GM19467 (cell line): ENCODE measurements around the gene ZDHHC11.
"Not testable (repeated sequence)": the region's sequence is repeated elsewhere in the genome, so short reads cannot be mapped to it uniquely, and the experiment has no call there.

Experiments
- ATAC-seq: cut with Tn5 transposase; IDR thresholded peaks from one replicate; pipeline ENCODE4 v1.9.1; 2021; ENCODE audit warnings: mild to moderate bottlenecking, moderate library complexity; ENCODE audit not compliant: unreplicated experiment

Gene ZDHHC11

GRCh38 chr5:778967-779366 is 71.8 kb downstream of the ZDHHC11 start:
- ATAC-seq = not testable (repeated sequence)

GRCh38 chr5:778421-778820 is 72.4 kb downstream of the ZDHHC11 start:
- ATAC-seq = not testable (repeated sequence)

DNA sequence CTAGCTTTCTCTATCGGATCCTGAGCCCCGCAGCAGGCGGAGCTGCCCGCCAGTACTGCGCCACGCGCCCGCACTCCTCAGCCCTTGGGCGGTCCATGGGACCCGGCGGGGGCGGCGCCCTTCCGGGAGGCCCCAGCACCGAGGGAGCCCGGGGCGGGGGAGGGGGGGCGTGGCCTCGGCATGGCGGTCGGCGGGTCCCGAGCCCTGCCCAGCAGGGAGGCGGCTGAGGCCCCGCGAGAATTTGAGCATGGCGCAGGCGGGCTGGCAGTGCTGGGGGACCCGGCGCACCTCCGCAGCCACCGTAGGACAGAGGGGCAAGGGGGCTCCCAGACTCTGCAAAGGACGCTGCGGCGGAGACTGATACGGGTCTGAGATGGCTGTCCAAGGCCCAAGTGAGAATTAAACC is 73.0 kb downstream of the ZDHHC11 start:
- no peak for ATAC-seq

DNA sequence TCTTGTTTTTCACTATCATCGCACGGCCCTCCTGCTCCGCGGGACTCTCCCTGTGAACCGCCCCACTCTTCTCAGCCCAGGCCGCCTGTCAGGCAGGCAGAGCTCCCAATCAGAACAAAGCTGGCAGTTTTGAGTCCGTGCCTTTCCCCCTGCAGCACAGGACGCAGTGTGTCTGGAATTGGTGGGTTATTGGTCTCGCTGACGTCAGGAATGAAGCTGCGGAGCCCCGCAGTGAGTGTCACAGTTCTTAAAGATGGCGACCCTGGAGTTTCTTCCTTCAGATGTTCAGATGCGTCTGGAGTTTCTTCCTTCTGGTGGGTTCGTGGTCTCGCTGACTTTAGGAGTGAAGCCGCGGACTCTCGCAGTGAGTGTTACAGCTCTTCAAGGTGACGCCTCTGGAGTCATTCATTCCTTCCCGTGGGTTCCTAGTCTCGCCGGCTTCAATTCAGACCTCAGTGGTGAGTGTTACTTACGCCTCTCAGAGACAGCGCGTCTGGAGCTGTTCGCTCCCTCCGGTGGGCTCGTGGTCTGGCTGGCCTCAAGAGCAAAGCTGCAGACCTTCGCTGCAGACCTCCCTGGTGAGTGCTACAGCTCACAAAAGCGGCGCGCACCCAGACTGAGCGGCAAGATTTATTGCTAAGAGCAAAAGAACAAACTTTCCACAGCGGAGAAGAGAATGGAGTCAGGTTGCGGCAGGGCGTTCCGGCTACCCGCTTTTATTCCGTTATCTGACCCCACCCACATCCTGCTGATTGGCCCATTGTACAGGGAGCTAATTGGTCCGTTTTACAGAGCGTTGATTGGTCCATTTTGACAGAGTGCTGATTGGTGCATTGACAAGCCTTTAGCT is 73.7 kb downstream of the ZDHHC11 start:
- ATAC-seq = no peak

DNA sequence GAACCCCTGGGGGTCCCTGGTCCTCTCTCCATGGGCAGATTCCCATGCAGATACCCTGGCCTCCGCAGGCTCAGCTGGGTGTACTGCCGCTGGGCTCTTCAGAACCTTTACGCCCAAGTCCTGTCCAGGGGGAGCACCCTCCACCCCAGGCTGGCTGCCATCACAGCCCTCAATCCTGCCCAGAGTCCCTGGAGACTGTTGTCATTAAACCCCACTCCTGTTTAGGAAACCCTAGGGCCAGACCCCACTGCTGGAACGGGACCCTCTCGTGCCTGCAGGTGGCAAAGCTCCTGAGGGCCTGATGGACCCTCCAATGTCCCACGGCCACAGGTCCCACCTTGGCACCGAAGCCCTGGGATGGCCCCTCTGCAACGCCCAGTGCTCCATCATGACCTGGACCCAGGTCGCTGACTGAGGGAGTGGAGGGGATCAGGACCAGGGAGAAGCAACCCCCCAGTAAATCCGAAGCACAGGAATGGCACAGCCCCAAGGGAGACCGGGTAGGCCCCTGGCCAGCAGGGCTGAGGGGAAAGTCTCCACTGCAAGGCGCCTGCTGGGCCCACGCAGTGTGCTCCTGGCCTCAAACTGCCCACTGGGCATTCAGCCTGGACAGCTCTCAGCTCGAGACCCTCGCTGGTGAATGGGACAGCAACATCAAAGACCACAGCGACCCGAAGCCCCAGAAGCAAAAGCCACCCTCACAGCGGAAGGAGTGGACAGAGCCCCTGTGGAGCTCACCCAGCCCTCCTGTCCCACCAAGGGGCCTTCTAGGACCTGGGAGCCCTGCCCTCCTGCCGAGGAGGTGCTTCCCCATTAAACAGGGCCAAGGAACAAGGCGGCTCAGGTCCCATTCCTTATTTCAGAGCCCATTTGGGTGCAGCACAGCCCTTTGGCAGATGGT is 74.6 kb downstream of the ZDHHC11 start:
- no peak for ATAC-seq

GRCh38 chr5:775595-775960 is 75.2 kb downstream of the ZDHHC11 start:
- ATAC-seq = not testable (repeated sequence)

DNA sequence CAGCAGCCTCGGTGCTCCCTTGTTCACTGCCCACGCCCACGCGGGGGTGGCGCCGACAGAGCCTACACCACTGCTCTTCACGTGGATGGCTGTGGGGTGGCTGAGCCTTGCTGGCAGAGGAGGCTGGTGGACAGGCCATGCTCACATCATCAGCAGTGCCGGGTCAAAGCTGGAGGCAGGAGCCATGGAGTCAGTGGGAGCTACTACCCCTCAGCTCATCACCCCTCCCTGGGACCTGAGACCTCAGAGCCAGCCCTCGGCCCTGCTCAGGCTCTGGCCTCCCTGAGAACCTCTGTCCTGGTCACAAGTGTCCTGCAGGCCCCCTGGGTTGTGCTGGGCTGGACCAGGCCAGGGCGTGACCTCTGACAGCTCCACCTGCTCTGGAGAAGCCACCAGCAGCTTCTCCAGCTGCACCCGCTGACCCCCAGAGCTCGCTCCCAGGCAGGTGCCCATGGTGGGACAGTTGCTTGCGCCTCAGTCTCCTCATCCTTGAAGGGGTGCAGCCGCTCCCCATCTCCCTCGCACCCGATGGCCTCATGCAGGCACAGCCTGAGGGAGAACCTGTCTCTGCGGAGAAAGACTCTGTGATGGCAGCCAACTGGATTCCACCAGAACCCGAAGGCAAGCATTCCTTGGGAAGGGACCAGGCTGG is 75.8 kb downstream of the ZDHHC11 start:
- not testable (repeated sequence) for ATAC-seq

- not testable (repeated sequence) for ATAC-seq
These were observed 76.5 kb downstream of the ZDHHC11 start for GRCh38 chr5:774304-774703.

DNA sequence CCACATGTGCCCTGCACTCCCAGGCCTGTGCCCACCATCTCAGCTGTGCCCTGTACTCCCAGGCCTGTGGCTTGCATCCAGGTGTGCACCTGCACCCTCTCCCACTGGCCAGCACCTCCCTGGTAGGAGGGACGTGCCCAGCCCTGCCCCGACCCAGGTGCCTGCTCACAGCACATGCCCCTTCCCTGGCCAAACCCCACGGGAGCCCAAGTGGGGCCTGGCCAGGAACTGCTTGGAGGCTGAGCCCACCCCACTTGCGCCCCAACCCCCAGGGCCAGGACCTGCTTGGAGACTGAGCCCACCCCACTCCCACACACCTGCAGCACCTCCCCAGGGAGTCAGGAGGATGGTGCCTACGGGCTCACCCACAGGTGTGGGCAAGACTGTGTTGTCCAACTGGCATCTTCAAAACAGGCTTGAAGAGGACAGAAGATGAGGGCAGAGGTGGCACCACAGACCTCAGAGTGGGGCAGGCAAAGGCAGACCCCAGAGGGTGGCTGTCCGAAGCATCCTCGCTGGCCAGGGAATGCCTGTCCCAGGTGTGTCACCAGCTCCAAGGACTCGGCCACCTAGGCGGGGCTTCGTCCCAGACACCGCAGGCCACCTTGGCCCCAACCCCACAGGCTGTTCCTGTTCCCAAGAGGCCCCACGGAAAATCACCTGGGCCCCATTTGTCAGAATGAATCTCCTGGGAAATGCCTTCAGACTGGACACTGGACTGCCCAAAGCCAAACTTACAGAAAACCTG is 77.1 kb downstream of the ZDHHC11 start:
- ATAC-seq = no peak

DNA sequence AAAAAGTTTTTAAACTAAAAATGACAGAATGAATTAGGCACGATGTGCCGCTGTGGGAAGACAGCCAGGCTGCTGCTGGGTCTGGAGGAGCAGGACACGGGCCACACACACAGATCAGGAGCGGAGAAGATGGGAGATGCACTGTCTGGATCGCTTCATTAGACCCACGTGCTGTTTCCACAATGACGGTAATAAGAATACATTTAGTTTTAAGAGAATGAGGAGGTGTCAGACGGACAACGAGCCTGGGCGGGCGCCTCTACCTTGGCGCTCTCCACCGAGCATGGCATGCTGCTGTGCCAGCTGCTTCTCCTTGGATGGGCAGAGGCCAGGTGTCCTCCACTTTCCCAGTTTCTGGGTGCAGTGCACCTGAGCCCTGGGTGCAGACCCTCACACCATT is 77.9 kb downstream of the ZDHHC11 start:
- not testable (repeated sequence) for ATAC-seq

DNA sequence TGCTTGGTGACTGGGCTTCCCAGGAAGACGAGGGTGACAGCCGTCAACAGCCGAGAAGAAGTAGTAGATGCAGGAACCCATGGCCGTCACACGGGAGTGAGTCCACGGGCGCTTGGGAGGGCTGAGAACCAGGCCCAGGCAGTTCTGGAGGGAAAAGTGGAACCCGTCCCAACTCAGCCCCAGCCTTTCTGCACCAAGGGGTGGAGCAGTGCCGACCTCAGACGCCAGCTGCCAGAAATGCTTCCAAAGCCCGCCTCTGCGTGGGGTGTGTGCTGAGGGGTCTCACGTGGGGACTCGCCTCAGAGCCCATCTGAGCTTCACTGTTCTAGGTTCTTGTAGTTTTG is 78.3 kb downstream of the ZDHHC11 start:
- not testable (repeated sequence) for ATAC-seq

DNA sequence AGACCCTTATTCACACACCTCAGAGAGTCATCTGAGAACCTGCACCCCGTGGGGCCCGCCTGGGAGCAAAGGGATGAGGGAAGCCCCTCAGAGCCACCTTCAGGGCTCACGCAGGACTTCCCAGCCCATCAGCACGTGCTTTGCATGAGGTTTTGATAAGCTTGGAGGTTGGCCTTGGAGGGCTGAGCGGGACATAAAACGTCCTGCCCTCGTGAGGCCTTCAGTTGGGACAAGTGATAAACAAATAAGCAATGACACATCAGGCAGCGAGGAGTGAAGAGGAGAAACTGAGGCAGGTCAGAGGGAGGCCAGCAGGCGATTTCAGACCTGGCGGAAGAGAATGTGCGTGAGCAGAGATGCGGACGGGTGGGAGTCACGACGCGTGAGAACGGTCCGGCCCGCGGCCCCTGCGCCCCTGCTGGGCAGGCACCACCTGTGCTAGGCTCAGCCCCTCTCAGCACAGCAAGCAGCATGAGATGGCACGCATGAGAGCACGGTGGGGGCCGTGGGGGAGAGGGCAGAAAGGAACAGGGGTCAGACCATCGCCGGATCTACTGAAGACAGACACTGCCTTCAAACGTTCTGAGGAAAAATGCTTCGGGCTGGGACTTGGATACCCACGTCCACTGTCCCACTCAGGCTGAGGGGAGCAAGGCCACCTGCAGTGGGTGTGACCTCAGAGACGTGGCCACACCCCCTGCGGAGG is 78.8 kb downstream of the ZDHHC11 start:
- ATAC-seq = not testable (repeated sequence)

DNA sequence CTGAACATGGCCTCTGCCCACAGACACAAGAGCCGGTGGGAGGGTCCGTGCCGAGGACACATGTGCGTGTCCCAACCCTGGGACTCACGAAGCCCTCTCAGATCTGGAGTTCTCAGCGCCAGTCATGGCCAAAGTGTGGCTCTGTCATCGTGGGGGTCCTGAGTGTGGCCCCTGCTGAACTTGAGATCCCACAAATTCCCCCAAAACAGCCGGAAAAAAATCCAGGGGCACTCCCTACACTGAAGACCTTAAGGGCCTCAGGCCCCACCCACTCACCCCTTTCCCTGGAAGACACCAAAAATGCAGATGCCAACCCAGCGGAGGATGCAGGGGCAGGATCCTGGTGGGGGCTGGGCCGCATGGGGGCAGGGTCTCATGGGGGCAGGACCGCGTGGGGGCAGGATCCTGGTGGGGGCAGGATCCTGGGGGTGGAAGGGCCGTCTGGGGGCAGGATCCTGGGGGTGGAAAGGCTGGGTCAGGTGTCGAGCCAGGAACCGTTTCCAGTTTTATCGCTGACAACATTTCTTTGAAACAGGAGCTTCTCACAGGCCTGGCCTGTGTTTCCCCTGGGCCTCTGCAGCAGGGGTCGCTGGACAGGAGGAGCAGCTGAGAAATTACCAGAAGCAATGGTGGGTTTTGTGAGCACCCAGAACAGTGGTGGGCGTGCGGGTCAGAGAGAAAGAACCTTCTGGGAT is 79.6 kb downstream of the ZDHHC11 start:
- ATAC-seq = not testable (repeated sequence)

GRCh38 chr5:770585-770984 is 80.2 kb downstream of the ZDHHC11 start:
- not testable (repeated sequence) for ATAC-seq

- not testable (repeated sequence) for ATAC-seq
These were observed 81.2 kb downstream of the ZDHHC11 start for GRCh38 chr5:769485-770145.

DNA sequence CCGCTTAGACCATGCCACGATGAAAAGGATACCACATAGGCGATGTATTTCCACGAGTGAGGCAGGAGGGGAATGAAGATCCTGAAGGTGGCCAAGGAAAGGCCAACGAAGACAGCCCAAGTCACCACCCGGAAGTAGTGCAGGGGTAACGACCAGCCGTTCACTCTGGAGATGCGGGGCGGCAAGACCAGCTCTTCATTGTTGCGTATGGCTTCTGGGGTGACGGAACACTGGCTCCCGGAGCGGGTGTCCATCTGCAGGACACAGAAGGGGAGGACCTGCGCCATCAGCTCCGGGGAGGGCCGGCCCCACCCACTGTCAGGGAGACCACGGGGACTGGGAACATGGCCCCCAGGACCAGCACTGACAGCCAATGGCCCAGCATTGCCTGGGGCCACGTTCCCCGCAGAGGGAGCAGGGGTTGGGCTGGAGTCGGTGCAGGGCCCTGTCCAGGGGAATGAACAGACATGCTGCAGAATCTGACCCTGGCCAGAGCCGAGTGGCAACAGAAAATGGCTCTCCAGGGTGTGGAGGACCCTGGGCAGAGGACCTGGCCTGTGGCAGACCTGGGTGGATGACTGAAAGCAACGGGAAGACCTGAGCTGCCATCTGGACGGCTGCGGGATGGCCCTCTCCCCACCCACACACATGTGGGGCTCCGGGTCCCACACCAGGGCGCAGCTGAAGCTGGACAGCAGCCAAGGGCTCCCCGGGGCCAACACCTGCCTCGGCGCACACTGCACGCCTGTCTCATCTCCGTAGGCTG is 83.9 kb downstream of the ZDHHC11 start:
- ATAC-seq = no peak

- ATAC-seq = no peak
These were observed 84.7 kb downstream of the ZDHHC11 start for GRCh38 chr5:765948-766631.
